Breast epithelium (tissue), 3 donors: ENCODE results near the gene NPBWR2.

Experiments used
- CTCF ChIP-seq, 3 donors: fragments of 450-650 bp; IDR thresholded peaks; one replicate each; pipeline ENCODE4 v1.5.1; 2016 to 2017; ENCODE audit warnings: antibody characterized with exemption in 3 of 3, mild to moderate bottlenecking in 3 of 3, moderate library complexity in 3 of 3
- POLR2A ChIP-seq: fragments of 450-650 bp; IDR thresholded peaks from one replicate; pipeline ENCODE4 v1.6.1; 2016; ENCODE audit warnings: antibody characterized with exemption, mild to moderate bottlenecking, moderate library complexity

- TF ChIP-seq CTCF (IDR thresholded peaks at IDR 0.05) (no peak), POLR2A (no peak)
Observed at GRCh38 chr20:64115171-64115911, 8.0 kb upstream of the NPBWR2 start.
